GM21360 (cell line): Measurements from ENCODE around the gene CDO1.
"Not testable (repeated sequence)": the region's sequence is repeated elsewhere in the genome, so short reads cannot be mapped to it uniquely, and the experiment has no call there.

Source experiments
- ATAC-seq: cut with Tn5 transposase; IDR thresholded peaks from one replicate; pipeline ENCODE4 v1.9.1; 2021; ENCODE audit warnings: mild to moderate bottlenecking, moderate library complexity; ENCODE audit not compliant: unreplicated experiment

Gene CDO1

GRCh38 chr5:115831163-115831768 is 14.8 kb upstream of the CDO1 start:
- peak; percentile 77 for ATAC-seq

- ATAC-seq, result no peak
These were observed 13.5 kb upstream of the CDO1 start for GRCh38 chr5:115829913-115830312.

- no peak for ATAC-seq
These were observed 9.5 kb upstream of the CDO1 start for GRCh38 chr5:115825948-115826347.

GRCh38 chr5:115824983-115825382 is 8.5 kb upstream of the CDO1 start:
- ATAC-seq, result not testable (repeated sequence)

- no peak for ATAC-seq
These were observed 4.4 kb upstream of the CDO1 start for GRCh38 chr5:115820846-115821245.

- no peak for ATAC-seq
These were observed 2.4 kb upstream of the CDO1 start for GRCh38 chr5:115818821-115819220.

GRCh38 chr5:115817386-115817785 is 927 bp upstream of the CDO1 start:
- no peak for ATAC-seq

- no peak for ATAC-seq
These were observed 700 bp downstream of the CDO1 start for GRCh38 chr5:115815693-115816225.

- no peak for ATAC-seq
These were observed 1.3 kb downstream of the CDO1 start for GRCh38 chr5:115815006-115815692.

GRCh38 chr5:115813719-115814118 is 2.7 kb downstream of the CDO1 start:
- no peak for ATAC-seq

GRCh38 chr5:115812372-115812771 is 4.1 kb downstream of the CDO1 start:
- no peak for ATAC-seq

GRCh38 chr5:115811406-115811805 is 5.1 kb downstream of the CDO1 start:
- ATAC-seq, result no peak

GRCh38 chr5:115810761-115811160 is 5.7 kb downstream of the CDO1 start:
- ATAC-seq, result no peak

- no peak for ATAC-seq
These were observed 6.5 kb downstream of the CDO1 start for GRCh38 chr5:115809946-115810345.

- ATAC-seq, result not testable (repeated sequence)
These were observed 8.4 kb downstream of the CDO1 start for GRCh38 chr5:115808066-115808465.

GRCh38 chr5:115807654-115808052 is 8.8 kb downstream of the CDO1 start:
- ATAC-seq, result no peak

GRCh38 chr5:115806986-115807653 is 9.3 kb downstream of the CDO1 start:
- ATAC-seq, result no peak

GRCh38 chr5:115801984-115802383 is 14.5 kb downstream of the CDO1 start:
- no peak for ATAC-seq

- no peak for ATAC-seq
These were observed 15.3 kb downstream of the CDO1 start for GRCh38 chr5:115801152-115801551.

GRCh38 chr5:115800108-115800507 is 16.4 kb downstream of the CDO1 start:
- no peak for ATAC-seq

GRCh38 chr5:115798252-115798651 is 18.2 kb downstream of the CDO1 start:
- ATAC-seq, result no peak

GRCh38 chr5:115796656-115797055 is 19.8 kb downstream of the CDO1 start:
- ATAC-seq, result no peak
